ENCODE results near the gene CEP170.

DNA sequence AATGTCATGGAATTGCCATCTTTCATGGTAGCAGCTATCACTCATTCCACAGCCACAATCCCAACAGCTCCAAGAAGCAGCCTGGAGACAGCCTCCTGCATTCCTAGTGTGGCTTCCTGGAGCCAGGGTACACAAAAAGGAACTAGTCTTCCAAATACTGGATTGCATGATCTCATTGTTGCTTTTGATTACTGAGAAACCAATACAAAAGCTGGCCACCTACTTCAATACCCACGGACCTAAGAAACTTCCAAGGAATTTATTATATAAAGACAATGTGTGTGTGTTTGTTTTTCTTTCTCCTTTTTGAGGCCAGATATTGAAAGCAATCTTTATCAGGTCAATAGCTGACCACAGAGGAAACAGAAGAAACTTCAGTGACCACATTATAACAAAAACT lies 25.6 kb downstream of the CEP170 start:
- TF ChIP-seq, protein P1, sequence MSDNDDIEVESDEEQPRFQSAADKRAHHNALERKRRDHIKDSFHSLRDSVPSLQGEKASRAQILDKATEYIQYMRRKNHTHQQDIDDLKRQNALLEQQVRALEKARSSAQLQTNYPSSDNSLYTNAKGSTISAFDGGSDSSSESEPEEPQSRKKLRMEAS (CRISPR knock-in tag; IDR thresholded peaks at IDR 0.05): no peak
- TF ChIP-seq NFYB (CRISPR knock-in tag; conservative IDR thresholded peaks at IDR 0.05; ENCODE audit: low read depth): no peak

All from WTC11 (cell line).